ENCODE data around the gene RAB20.

DNA sequence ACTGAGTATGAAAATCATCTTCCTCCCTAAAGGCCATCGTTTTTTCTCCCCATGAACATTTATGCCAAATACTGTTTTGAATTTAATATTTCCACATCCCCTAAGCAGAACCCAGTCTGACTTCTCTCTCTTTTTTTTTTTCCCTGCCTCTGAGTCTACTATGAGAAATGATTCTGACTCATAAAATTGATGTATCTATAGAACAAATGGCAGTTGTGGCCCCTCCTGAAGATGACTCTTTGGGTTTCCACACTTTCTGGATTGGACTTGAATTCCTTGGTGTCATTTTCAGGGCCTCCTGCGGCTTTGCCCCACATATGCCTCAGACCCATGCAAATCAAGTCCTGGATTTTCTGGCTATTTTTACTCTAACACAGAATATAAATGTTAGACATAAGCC, 31.1 kb upstream of the RAB20 start:
- TF ChIP-seq, protein P1, sequence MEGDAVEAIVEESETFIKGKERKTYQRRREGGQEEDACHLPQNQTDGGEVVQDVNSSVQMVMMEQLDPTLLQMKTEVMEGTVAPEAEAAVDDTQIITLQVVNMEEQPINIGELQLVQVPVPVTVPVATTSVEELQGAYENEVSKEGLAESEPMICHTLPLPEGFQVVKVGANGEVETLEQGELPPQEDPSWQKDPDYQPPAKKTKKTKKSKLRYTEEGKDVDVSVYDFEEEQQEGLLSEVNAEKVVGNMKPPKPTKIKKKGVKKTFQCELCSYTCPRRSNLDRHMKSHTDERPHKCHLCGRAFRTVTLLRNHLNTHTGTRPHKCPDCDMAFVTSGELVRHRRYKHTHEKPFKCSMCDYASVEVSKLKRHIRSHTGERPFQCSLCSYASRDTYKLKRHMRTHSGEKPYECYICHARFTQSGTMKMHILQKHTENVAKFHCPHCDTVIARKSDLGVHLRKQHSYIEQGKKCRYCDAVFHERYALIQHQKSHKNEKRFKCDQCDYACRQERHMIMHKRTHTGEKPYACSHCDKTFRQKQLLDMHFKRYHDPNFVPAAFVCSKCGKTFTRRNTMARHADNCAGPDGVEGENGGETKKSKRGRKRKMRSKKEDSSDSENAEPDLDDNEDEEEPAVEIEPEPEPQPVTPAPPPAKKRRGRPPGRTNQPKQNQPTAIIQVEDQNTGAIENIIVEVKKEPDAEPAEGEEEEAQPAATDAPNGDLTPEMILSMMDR (optimal IDR thresholded peaks at IDR 0.05 in 1 of 3, IDR thresholded peaks at IDR 0.05 in 1 of 3, conservative IDR thresholded peaks at IDR 0.05 in 1 of 3; ENCODE audit: extremely low read depth in 1 of 3, insufficient read depth in 2 of 3, low read length in 3 of 3) = no peak
- no peak for TF ChIP-seq EZH2 (IDR thresholded peaks at IDR 0.05; ENCODE audit: low read length)

All from keratinocyte (primary cell).